Progenitor cell of endocrine pancreas (in vitro differentiated cells): ENCODE measurements around the gene ARMC8. TPM values are rescaled to one million over a fixed set of nuclear protein-coding genes. Genes with fewer than 3 reads are reported as not detected.
A peak's percentile ranks its signal among the peaks of the same experiment; 100 is the strongest.

Experiments used
- DNase-seq: peaks from one replicate; pipeline ENCODE4 v3.0.0; 2021; ENCODE audit warnings: low spot score; ENCODE audit not compliant: unreplicated experiment
- H3K27ac Mint-ChIP-seq: 2 replicates; pipeline ENCODE4 v1.8.0; 2021; ENCODE audit warnings: mild to moderate bottlenecking, moderate library complexity, mixed read lengths
- H3K27me3 Mint-ChIP-seq: 2 replicates; pipeline ENCODE4 v1.8.0; 2021; ENCODE audit warnings: mixed read lengths
- H3K36me3 Mint-ChIP-seq: 2 replicates; pipeline ENCODE4 v1.8.0; 2022; ENCODE audit warnings: mixed read lengths; ENCODE audit not compliant: insufficient read depth
- H3K4me1 Mint-ChIP-seq: 2 replicates; pipeline ENCODE4 v1.8.0; 2021; ENCODE audit warnings: low read depth, mixed read lengths
- H3K4me3 Mint-ChIP-seq: 2 replicates; pipeline ENCODE4 v1.8.0; 2021; ENCODE audit warnings: low read depth, mild to moderate bottlenecking, moderate library complexity, mixed read lengths
- H3K9me3 Mint-ChIP-seq: 2 replicates; pipeline ENCODE4 v1.8.0; 2021; ENCODE audit warnings: low read depth, mixed read lengths
- total RNA-seq: library from RNA; stranded (reverse); gene quantifications from 2 replicates; pipeline ENCODE4 v1.2.1, GENCODE V29; 2021
- TF ChIP-seq, protein P1 (sequence below): fragments of 200-600 bp; sonication (generic); IDR thresholded peaks from one replicate; pipeline ENCODE4 v1.5.0; 2021; ENCODE audit warnings: antibody characterized with exemption, mild to moderate bottlenecking; ENCODE audit not compliant: unreplicated experiment

Gene ARMC8
- total RNA-seq, 1 donor from 2014 or later: 71.3 TPM

DNA sequence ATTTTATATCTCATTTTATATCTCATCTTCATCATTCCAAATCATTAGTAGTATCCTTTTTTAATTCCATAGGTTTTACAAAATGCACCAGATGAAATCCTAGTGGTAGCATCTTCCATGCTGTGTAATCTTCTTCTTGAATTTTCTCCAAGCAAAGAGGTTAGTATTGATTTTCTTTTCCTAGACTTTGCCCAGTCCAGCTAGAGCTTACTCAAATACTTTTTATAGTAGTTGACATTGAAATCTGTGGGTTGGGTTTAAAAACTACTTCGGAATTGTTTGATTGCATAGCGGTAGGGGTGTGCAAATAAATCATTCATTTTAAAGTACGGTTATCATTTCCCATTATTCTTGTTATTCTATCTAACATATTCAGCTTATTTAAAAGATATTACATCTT is 80.0 kb downstream of the ARMC8 start:
- no peaks in the 10 kb centered on the region for H3K27me3 Mint-ChIP-seq
- peaks cover 11% of the 10 kb centered on the region for H3K36me3 Mint-ChIP-seq
- DNase-seq: no peak
- no peak overlapping the region for H3K27ac Mint-ChIP-seq
- H3K4me1 Mint-ChIP-seq: peaks cover 4% of the 10 kb centered on the region
- TF ChIP-seq, protein P1, sequence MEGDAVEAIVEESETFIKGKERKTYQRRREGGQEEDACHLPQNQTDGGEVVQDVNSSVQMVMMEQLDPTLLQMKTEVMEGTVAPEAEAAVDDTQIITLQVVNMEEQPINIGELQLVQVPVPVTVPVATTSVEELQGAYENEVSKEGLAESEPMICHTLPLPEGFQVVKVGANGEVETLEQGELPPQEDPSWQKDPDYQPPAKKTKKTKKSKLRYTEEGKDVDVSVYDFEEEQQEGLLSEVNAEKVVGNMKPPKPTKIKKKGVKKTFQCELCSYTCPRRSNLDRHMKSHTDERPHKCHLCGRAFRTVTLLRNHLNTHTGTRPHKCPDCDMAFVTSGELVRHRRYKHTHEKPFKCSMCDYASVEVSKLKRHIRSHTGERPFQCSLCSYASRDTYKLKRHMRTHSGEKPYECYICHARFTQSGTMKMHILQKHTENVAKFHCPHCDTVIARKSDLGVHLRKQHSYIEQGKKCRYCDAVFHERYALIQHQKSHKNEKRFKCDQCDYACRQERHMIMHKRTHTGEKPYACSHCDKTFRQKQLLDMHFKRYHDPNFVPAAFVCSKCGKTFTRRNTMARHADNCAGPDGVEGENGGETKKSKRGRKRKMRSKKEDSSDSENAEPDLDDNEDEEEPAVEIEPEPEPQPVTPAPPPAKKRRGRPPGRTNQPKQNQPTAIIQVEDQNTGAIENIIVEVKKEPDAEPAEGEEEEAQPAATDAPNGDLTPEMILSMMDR: no peak
- H3K4me3 Mint-ChIP-seq: no peak overlapping the region
- H3K9me3 Mint-ChIP-seq: no peaks in the 10 kb centered on the region

DNA sequence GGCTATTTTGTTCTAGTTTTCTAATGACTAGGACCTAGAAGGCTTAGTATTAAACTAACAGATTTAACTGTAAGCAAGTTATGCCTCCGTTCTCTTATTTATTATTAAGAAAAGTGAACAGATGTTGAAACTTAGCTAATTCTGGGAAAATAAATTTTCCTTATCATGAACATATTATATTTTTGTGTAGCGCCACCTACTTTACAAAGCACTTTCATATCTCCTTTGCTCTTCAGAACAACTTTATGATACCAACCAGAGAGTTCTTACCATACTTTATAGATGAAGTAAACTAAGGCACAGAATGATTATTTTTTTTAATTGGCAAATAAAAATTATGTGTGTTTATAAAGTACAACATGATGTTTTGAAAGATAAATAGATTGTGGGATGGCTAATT is 83.1 kb downstream of the ARMC8 start:
- H3K36me3 Mint-ChIP-seq: peaks cover 27% of the 10 kb centered on the region
- no peaks in the 10 kb centered on the region for H3K4me1 Mint-ChIP-seq
- no peaks in the 10 kb centered on the region for H3K9me3 Mint-ChIP-seq
- no peak for DNase-seq
- no peak overlapping the region for H3K27ac Mint-ChIP-seq
- no peak overlapping the region for H3K4me3 Mint-ChIP-seq
- TF ChIP-seq, protein P1: no peak
- H3K27me3 Mint-ChIP-seq: no peaks in the 10 kb centered on the region

DNA sequence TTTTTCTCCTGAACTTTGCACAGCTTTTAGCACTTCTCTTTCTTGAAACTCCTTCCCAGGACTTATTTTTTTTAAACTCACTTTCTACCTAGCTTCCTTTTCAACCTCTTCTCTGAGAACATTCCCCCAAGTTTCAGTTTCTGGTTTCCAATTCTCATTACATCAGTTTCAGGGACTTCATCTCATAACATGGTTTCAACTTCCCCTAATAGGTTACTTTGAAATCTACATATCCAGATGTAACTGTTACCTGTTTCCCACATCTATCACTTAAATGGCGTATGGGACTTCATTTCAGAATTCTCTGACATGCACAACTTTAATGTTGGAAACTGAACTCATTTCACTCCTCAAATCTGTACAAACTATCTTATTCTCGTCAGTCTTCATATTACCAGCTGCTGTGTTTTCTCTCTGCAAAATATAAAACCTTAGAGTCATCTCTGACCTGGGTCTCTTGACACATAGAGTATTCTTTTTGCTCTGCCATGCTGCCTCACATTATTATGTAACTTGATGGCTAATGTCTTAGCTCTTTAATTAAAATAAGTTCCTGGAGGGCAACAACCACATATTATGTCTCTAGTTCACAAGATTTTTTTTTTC is 84.2 kb downstream of the ARMC8 start:
- H3K4me3 Mint-ChIP-seq: no peak overlapping the region
- H3K27ac Mint-ChIP-seq: peak overlapping the region; percentile 38
- H3K9me3 Mint-ChIP-seq: no peaks in the 10 kb centered on the region
- no peaks in the 10 kb centered on the region for H3K4me1 Mint-ChIP-seq
- H3K27me3 Mint-ChIP-seq: no peaks in the 10 kb centered on the region
- TF ChIP-seq, protein P1: no peak
- DNase-seq: no peak
- H3K36me3 Mint-ChIP-seq: peaks cover 31% of the 10 kb centered on the region

DNA sequence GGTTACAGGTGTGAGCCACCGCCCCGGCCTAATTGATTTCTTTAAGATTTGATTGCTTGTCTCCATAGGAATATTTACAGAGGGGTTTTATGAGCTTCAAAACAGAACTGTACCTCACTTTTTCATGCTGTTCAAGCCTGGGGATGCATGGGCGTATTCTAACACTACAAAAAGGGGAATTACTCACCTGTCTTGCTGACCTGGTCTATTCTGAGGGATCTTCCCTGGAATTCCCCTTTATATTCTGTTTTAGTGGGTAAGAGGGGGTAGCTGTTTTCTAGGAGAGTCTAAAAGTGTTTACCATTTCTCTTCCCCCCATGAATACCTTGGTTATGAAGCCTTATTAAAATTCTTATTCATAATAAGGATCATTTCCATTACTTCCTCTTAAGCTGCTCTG is 94.5 kb downstream of the ARMC8 start:
- DNase-seq: no peak
- no peak overlapping the region for H3K27ac Mint-ChIP-seq
- TF ChIP-seq, protein P1: no peak
- H3K36me3 Mint-ChIP-seq: peaks cover 4% of the 10 kb centered on the region
- H3K4me3 Mint-ChIP-seq: no peak overlapping the region
- no peaks in the 10 kb centered on the region for H3K9me3 Mint-ChIP-seq
- H3K4me1 Mint-ChIP-seq: no peaks in the 10 kb centered on the region
- no peaks in the 10 kb centered on the region for H3K27me3 Mint-ChIP-seq

DNA sequence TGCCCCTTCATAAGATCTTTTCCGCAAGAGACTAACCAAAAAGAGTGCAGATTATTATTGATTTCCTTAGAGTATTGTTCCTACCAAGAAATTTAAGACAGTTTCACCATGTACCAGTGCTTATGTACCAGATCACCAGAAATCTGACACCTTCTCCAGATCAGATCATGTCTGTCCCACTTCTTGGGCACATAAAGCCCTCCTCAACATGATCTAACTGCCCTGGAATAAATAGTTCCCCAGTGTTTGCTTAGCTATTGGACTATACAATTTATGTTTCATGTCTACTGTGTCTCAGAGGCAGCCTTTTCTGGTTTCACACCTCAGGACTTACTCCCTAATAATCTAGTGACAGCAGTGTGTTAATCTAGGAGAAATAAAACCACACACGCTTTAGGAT is 95.7 kb downstream of the ARMC8 start:
- Mint-ChIP-seq H3K27ac (no peak overlapping the region), H3K36me3 (peaks cover 4% of the 10 kb centered on the region), H3K4me3 (no peak overlapping the region), H3K27me3 (no peaks in the 10 kb centered on the region), H3K9me3 (no peaks in the 10 kb centered on the region), H3K4me1 (no peaks in the 10 kb centered on the region)
- TF ChIP-seq, protein P1: no peak
- DNase-seq: no peak
